HS-5 (cell line): ENCODE data around the gene DLST.
"Not testable (repeated sequence)": the region's sequence is repeated elsewhere in the genome, so short reads cannot be mapped to it uniquely, and the experiment has no call there.

ENCODE experiments used
- DNase-seq: peaks from one replicate; pipeline ENCODE4 v3.0.0-alpha.2; 2012; ENCODE audit warnings: low read depth

Gene DLST

GRCh38 chr14:74918380-74918779 lies 36.7 kb downstream of the DLST start:
- DNase-seq: no peak

- no peak for DNase-seq
Measured at GRCh38 chr14:74919421-74920165, 37.9 kb downstream of the DLST start.

- DNase-seq: no peak
Measured at GRCh38 chr14:74920281-74920680, 38.6 kb downstream of the DLST start.

- DNase-seq: no peak
Measured at GRCh38 chr14:74921053-74921620, 39.4 kb downstream of the DLST start.

GRCh38 chr14:74921987-74922751 lies 40.5 kb downstream of the DLST start:
- no peak for DNase-seq

GRCh38 chr14:74922752-74923401 lies 41.2 kb downstream of the DLST start, which contains the start of gene RPS6KL1:
TSS of gene RPS6KL1 (minus strand) at chr14:74923260. CDS start at chr14:74921541, 1,719 bp downstream.
- DNase-seq: no peak

- DNase-seq: no peak
Measured at GRCh38 chr14:74924061-74924460, 42.3 kb downstream of the DLST start.

GRCh38 chr14:74927225-74927624 lies 45.5 kb downstream of the DLST start:
- DNase-seq: no peak

- DNase-seq: no peak
Measured at GRCh38 chr14:74929242-74929641, 47.5 kb downstream of the DLST start.

- DNase-seq: not testable (repeated sequence)
Measured at GRCh38 chr14:74931744-74932143, 50.0 kb downstream of the DLST start.

GRCh38 chr14:74932401-74932901 lies 50.7 kb downstream of the DLST start:
- DNase-seq: no peak

GRCh38 chr14:74932936-74933335 lies 51.2 kb downstream of the DLST start:
- DNase-seq: not testable (repeated sequence)

- no peak for DNase-seq
Measured at GRCh38 chr14:74934041-74934440, 52.3 kb downstream of the DLST start.

GRCh38 chr14:74934476-74935359 lies 53.0 kb downstream of the DLST start:
- no peak for DNase-seq

GRCh38 chr14:74935360-74935680 lies 53.6 kb downstream of the DLST start:
- DNase-seq: no peak

GRCh38 chr14:74936151-74936550 lies 54.4 kb downstream of the DLST start:
- no peak for DNase-seq

GRCh38 chr14:74936731-74937130 lies 55.0 kb downstream of the DLST start:
- no peak for DNase-seq

GRCh38 chr14:74937171-74937570 lies 55.5 kb downstream of the DLST start:
- DNase-seq: no peak

- DNase-seq: no peak
Measured at GRCh38 chr14:74938531-74939495, 57.1 kb downstream of the DLST start.

- DNase-seq: no peak
Measured at GRCh38 chr14:74940956-74941565, 59.3 kb downstream of the DLST start.
